K562 (cell line): ENCODE results near the gene FAM186B.

Source experiments
- CTCF ChIP-seq, 3 experiments: IDR thresholded peaks in 2 of 3; conservative IDR thresholded peaks in 1 of 3; 2 replicates each; pipeline ENCODE4 v1.5.1; 2011 to 2012; ENCODE audit warnings: low read length in 3 of 3, mild to moderate bottlenecking in 3 of 3, control low read depth in 2 of 3, improper control_type of control experiment in 1 of 3, inconsistent platforms in 1 of 3, low read depth in 1 of 3, mixed read lengths in 1 of 3, moderate library complexity in 1 of 3; ENCODE audit not compliant: insufficient read depth in 2 of 3
- E2F6 ChIP-seq, 2 experiments: IDR thresholded peaks; 2 replicates each; pipeline ENCODE4 v1.6.1; 2011; ENCODE audit warnings: borderline replicate concordance in 1 of 2, control low read depth in 1 of 2, low read depth in 1 of 2, low read length in 1 of 2, mild to moderate bottlenecking in 1 of 2, mixed read lengths in 1 of 2, moderate library complexity in 1 of 2; ENCODE audit not compliant: insufficient read depth in 1 of 2, insufficient read length in 1 of 2, poor library complexity in 1 of 2, severe bottlenecking in 1 of 2; ENCODE audit errors: extremely low read depth in 1 of 2
- EZH2 ChIP-seq: IDR thresholded peaks from 2 replicates; pipeline ENCODE4 v1.6.1; 2012; ENCODE audit warnings: low read depth, mild to moderate bottlenecking, inconsistent platforms, low read length, borderline replicate concordance
- POLR2AphosphoS5 ChIP-seq: IDR thresholded peaks from 2 replicates; pipeline ENCODE4 v1.6.1; 2011; ENCODE audit warnings: mild to moderate bottlenecking, low read depth, low read length, moderate library complexity; ENCODE audit not compliant: control insufficient read depth, insufficient read depth
- PRDM10 ChIP-seq: fragments of 450-650 bp; IDR thresholded peaks from 2 replicates; pipeline ENCODE4 v1.6.1; 2018; ENCODE audit not compliant: partially characterized antibody
- RAD51 ChIP-seq: fragments of 450-650 bp; IDR thresholded peaks from 2 replicates; pipeline ENCODE4 v1.7.1; 2016; ENCODE audit warnings: low read depth, mild to moderate bottlenecking, borderline replicate concordance
- SETDB1 ChIP-seq: IDR thresholded peaks from one replicate; pipeline ENCODE4 v1.6.1; 2012; ENCODE audit warnings: low read length, control low read depth, inconsistent platforms
- USF2 ChIP-seq: sonication (generic); formaldehyde crosslinking; IDR thresholded peaks from 2 replicates; pipeline ENCODE4 v1.5.0; 2020; ENCODE audit warnings: missing genetic modification reagents
- ZNF12 ChIP-seq: sonication (generic); formaldehyde crosslinking; IDR thresholded peaks from 2 replicates; pipeline ENCODE4 v1.4.0; 2020; ENCODE audit warnings: mild to moderate bottlenecking, missing genetic modification reagents
- ZNF449 ChIP-seq: fragments of 250-450 bp; sonication (Bioruptor Pico); IDR thresholded peaks from 2 replicates; pipeline ENCODE4 v1.8.0; 2022; ENCODE audit warnings: moderate library complexity, mild to moderate bottlenecking, inconsistent platforms
- ZNF589 ChIP-seq: fragments of 200-800 bp; sonication (Bioruptor generic); IDR thresholded peaks from 2 replicates; pipeline ENCODE4 v1.6.1; 2016; ENCODE audit warnings: low read depth, missing genetic modification characterization, missing compliant biosample characterization
- ZNF766 ChIP-seq: fragments of 200-800 bp; sonication (Bioruptor generic); conservative IDR thresholded peaks from 2 replicates; pipeline ENCODE4 v1.6.1; 2016; ENCODE audit warnings: missing genetic modification characterization, missing compliant biosample characterization
- ZZZ3 ChIP-seq: fragments of 450-650 bp; IDR thresholded peaks from 2 replicates; pipeline ENCODE4 v1.6.1; 2016; ENCODE audit warnings: antibody characterized with exemption, mild to moderate bottlenecking, moderate library complexity

- TF ChIP-seq POLR2AphosphoS5: no peak
- TF ChIP-seq ZNF766 (CRISPR knock-in tag): no peak
- no peak for TF ChIP-seq RAD51
- no peak for TF ChIP-seq ZNF449 (CRISPR knock-in tag)
- no peak for TF ChIP-seq PRDM10
- no peak for TF ChIP-seq CTCF (IDR thresholded peaks at IDR 0.05 in 2 of 3, conservative IDR thresholded peaks at IDR 0.05 in 1 of 3; ENCODE audit: insufficient read depth in 2 of 3, low read depth in 1 of 3, low read length in 3 of 3)
- TF ChIP-seq ZNF12 (CRISPR knock-in tag): no peak
- no peak for TF ChIP-seq ZZZ3
- TF ChIP-seq USF2 (CRISPR knock-in tag): no peak
- no peak for TF ChIP-seq EZH2
- TF ChIP-seq ZNF589 (CRISPR knock-in tag): no peak
- no peak for TF ChIP-seq SETDB1
- no peak for TF ChIP-seq E2F6 (IDR thresholded peaks at IDR 0.05; ENCODE audit: borderline replicate concordance in 1 of 2, extremely low read depth in 1 of 2, insufficient read depth in 1 of 2, insufficient read length in 1 of 2, low read depth in 1 of 2, low read length in 1 of 2, poor library complexity in 1 of 2, severe bottlenecking in 1 of 2)
These were observed 1.7 kb downstream of the FAM186B start for GRCh38 chr12:49603721-49604120.
